Measurements from ENCODE around the gene NUPR1.
"Not testable (repeated sequence)": the region's sequence is repeated elsewhere in the genome, so short reads cannot be mapped to it uniquely, and the experiment has no call there.

NUPR1 gene

DNA sequence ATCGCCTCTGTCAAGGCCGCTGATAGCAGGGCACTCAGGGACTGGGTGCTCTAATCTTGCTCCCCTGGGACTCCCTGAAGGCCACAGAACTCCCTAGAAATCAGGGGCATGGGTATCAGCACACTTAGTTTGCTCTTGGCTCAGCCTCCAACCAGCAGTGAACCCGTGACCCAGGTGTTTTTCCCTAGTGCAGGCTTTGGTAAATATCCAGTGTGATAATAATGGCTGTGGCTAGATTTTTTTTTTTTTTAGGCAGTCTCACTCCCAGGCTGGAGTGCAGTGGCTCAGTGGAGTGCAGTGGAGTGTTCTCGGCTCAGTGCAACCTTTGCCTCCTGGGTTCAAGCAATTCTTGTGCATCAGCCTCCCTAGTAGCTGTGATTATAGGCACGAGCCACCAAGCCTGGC, 10.3 kb downstream of the NUPR1 start:
- Histone ChIP-seq H3K36me3 (ENCODE audit: insufficient read depth, low read length) (no peaks in the 10 kb centered on the region), H3K9me3 (ENCODE audit: low read length) (no peaks in the 10 kb centered on the region), H3K27me3 (ENCODE audit: insufficient read depth, low read length) (no peaks in the 10 kb centered on the region), H2AFZ (ENCODE audit: low read depth, low read length) (no peak overlapping the region), H3K4me3 (ENCODE audit: low read length) (no peak overlapping the region), H3K4me1 (ENCODE audit: insufficient read depth, low read length) (no peaks in the 10 kb centered on the region)

DNA sequence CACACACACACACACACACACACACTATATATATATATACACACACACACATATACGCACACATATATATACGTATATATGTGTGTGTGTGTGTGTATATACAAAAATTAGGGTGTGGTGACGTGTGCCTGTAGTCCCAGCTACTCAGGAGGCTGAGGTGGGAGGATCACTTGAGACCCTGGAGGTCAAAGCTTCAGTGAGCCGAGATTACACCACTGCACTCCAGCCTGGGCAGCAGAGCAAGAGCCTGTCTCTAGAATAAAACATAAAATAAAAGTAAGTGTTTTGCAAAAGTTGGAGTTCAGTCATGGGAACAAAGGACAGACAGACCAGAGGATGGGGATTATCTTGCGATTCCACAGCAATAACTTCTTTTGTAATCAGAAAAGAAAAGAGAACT, 10.8 kb downstream of the NUPR1 start:
- no peak overlapping the region for H2AFZ ChIP-seq (ENCODE audit: low read depth, low read length)
- no peaks in the 10 kb centered on the region for H3K27me3 ChIP-seq (ENCODE audit: insufficient read depth, low read length)
- H3K9me3 ChIP-seq (ENCODE audit: low read length) = no peaks in the 10 kb centered on the region
- H3K4me1 ChIP-seq (ENCODE audit: insufficient read depth, low read length) = no peaks in the 10 kb centered on the region
- H3K4me3 ChIP-seq (ENCODE audit: low read length) = no peak overlapping the region
- no peaks in the 10 kb centered on the region for H3K36me3 ChIP-seq (ENCODE audit: insufficient read depth, low read length)

DNA sequence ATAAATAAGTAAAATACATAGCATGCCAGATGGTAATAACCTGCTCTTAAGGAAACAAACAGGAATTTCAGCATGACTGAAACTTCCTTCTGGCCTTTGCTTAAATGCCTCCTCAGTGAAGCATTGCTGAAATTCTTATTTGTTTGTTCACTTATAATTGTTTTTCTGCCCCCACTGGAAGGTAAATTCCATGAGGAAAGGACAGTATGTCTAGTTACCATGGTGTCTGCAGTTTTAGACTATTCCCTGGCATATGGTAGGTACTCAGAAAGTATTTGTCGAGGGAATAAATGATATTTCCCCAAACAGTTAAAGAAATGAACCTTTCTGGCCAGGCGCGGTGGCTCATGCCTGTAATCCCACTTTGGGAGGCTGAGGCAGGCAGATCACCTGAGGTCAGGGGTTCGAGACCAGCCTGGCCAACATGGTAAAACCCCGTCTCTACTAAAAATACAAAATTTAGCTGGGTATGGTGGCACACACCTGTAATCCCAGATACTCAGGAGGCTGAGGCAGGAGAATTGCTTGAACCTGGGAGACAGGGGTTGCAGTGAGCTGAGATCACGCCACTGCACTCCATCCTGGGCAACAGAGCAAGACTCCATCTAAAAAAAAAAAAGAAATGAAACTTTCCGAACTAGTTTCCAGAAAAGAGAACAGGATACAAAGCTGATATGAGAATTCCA, 11.5 kb downstream of the NUPR1 start:
- not testable (repeated sequence) for H3K36me3 ChIP-seq (ENCODE audit: insufficient read depth, low read length); H3K4me3 ChIP-seq (ENCODE audit: low read length); H3K4me1 ChIP-seq (ENCODE audit: insufficient read depth, low read length)

DNA sequence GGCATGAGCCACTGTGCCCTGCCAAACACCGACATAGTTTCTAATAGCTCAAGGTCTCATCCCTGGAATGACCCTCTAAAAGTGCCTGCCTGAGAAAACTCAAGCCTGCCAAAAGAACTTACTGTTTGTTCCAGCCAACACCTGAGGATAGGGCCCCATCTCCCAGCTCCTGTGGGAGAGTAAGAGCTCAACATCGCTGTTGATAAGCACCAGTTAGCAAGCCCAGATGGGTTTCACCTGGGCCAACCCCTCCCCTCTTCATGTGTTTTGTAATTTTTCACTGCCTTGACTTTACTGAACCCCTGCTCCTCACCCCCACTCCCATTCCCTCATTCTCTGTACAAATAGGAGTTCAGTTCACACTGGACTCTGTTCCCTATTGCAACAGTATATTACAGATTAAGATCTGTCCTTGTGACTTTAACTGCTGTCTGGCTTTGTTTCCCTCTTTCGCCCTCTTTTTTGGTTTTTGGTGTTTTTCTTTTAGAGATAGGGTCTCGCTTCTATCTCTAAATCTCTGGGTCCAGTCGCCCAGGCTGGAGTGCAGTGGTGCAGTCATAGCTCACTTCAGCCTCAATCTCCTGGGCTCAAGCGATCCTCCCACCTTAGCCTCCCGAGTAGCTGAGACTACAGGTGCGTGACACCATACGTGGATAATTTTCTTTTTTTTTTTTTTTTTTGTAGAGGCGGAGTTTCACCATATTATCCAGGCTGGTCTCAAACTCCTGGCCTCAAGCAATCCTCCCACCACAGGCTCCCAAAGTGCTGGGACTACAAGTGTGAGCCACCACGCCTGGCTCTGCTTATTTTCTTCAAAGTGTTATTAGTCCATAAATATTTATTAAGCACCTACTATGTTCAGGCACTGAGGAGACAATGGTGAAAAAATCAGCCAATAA, 12.3 kb downstream of the NUPR1 start:
- Histone ChIP-seq H3K9me3 (ENCODE audit: low read length) (no peaks in the 10 kb centered on the region), H3K36me3 (ENCODE audit: insufficient read depth, low read length) (no peaks in the 10 kb centered on the region), H3K4me1 (ENCODE audit: insufficient read depth, low read length) (no peaks in the 10 kb centered on the region), H2AFZ (ENCODE audit: low read depth, low read length) (no peak overlapping the region), H3K27me3 (ENCODE audit: insufficient read depth, low read length) (peaks cover 3% of the 10 kb centered on the region), H3K4me3 (ENCODE audit: low read length) (no peak overlapping the region)

More for the DNA sequence above, 11.5 kb downstream of the NUPR1 start:
- not testable (repeated sequence) for H3K9me3 ChIP-seq (ENCODE audit: low read length); H2AFZ ChIP-seq (ENCODE audit: low read depth, low read length); H3K27me3 ChIP-seq (ENCODE audit: insufficient read depth, low read length)

DNA sequence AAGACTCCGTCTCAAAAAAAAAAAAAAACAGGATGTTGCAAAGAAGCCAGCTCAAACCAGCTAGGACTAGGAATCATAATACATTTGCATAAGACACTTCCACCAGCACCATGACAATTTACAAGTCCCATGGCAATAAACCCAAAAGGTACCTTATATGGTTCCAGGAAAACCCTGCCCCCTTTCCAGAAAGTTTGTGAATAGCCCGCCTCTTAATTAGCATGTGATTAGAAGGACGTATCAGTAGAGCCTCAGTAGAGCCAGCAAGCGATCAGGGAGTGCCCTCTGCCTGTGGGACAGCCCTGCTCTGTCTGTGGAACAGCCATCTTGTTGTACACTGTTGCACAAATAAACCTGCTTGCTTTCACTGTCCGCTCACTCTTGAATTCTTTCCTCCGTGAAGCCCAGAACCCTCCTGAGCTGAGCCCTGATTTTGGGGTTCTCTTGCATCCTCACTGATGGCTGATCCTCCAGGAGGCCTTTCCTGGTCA, 14.0 kb downstream of the NUPR1 start:
- Histone ChIP-seq H3K36me3 (ENCODE audit: insufficient read depth, low read length) (no peaks in the 10 kb centered on the region), H3K4me3 (ENCODE audit: low read length) (no peak overlapping the region), H2AFZ (ENCODE audit: low read depth, low read length) (no peak overlapping the region), H3K4me1 (ENCODE audit: insufficient read depth, low read length) (no peaks in the 10 kb centered on the region), H3K9me3 (ENCODE audit: low read length) (no peaks in the 10 kb centered on the region), H3K27me3 (ENCODE audit: insufficient read depth, low read length) (peaks cover 3% of the 10 kb centered on the region)

DNA sequence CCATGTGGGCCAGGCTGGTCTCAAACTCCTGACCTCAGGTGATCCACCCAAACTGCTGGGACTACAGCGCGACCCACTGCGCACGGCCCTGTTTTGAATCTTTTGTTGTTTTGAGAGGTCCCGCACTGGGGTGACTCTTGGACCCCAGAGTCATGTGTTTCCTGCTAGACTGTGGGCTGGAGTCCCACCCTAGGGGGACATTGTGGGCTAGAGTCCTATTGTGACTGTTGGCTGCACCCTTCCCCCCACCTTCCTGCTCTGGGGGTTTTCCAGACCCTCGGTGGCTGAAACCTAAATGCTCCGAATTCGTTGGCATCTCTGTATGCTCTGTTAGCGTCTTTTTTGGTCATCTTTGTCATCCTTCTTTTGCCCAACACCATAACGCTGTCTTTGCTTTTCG, 16.0 kb downstream of the NUPR1 start:
- no peaks in the 10 kb centered on the region for H3K9me3 ChIP-seq (ENCODE audit: low read length)
- peaks cover 3% of the 10 kb centered on the region for H3K27me3 ChIP-seq (ENCODE audit: insufficient read depth, low read length)
- no peak overlapping the region for H2AFZ ChIP-seq (ENCODE audit: low read depth, low read length)
- H3K36me3 ChIP-seq (ENCODE audit: insufficient read depth, low read length) = no peaks in the 10 kb centered on the region
- H3K4me3 ChIP-seq (ENCODE audit: low read length) = no peak overlapping the region
- no peaks in the 10 kb centered on the region for H3K4me1 ChIP-seq (ENCODE audit: insufficient read depth, low read length)

DNA sequence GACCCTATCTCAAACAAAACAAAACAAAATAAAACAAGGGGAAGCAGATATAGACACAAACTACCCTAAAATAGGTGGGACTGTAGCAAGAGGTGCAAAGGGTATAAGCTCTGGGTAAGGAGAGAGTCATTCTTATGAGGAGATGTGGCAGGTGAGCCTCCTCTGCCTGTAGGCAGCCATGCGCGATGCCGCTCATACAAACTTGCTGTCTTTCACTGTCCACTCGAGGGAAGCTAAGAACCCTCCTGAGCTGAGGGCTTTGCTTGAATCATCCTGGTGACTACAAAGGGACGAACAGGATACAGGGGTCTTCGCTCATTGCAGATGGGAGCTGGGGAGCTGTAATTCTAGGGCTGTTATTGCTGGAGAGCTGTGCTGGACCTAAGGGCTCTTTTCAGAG, 17.3 kb downstream of the NUPR1 start:
- no peaks in the 10 kb centered on the region for H3K9me3 ChIP-seq (ENCODE audit: low read length)
- H2AFZ ChIP-seq (ENCODE audit: low read depth, low read length) = no peak overlapping the region
- H3K27me3 ChIP-seq (ENCODE audit: insufficient read depth, low read length) = peaks cover 3% of the 10 kb centered on the region
- no peak overlapping the region for H3K4me3 ChIP-seq (ENCODE audit: low read length)
- H3K4me1 ChIP-seq (ENCODE audit: insufficient read depth, low read length) = no peaks in the 10 kb centered on the region
- no peaks in the 10 kb centered on the region for H3K36me3 ChIP-seq (ENCODE audit: insufficient read depth, low read length)

DNA sequence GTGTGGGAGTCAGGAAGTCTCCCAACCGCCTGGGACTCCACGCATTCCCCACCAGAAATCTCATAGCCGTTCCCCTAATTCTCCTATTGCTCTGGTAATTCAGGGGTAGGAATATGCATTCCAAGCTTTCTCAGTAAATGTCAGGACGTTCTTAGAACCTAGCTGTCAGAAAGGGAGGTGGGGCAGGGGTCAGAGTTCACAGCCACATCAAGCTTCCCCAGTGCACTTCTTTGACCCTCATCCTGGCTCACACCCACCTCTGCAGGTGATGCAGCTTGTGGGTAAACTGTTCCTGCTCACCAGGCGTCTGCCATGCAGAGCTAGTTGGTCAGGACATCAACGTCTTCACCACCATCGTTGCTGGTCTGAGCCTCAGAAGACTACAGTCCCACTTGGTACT, 18.1 kb downstream of the NUPR1 start:
- H3K9me3 ChIP-seq (ENCODE audit: low read length) = no peaks in the 10 kb centered on the region
- no peaks in the 10 kb centered on the region for H3K36me3 ChIP-seq (ENCODE audit: insufficient read depth, low read length)
- peaks cover 3% of the 10 kb centered on the region for H3K27me3 ChIP-seq (ENCODE audit: insufficient read depth, low read length)
- H3K4me3 ChIP-seq (ENCODE audit: low read length) = no peak overlapping the region
- H2AFZ ChIP-seq (ENCODE audit: low read depth, low read length) = no peak overlapping the region
- no peaks in the 10 kb centered on the region for H3K4me1 ChIP-seq (ENCODE audit: insufficient read depth, low read length)

DNA sequence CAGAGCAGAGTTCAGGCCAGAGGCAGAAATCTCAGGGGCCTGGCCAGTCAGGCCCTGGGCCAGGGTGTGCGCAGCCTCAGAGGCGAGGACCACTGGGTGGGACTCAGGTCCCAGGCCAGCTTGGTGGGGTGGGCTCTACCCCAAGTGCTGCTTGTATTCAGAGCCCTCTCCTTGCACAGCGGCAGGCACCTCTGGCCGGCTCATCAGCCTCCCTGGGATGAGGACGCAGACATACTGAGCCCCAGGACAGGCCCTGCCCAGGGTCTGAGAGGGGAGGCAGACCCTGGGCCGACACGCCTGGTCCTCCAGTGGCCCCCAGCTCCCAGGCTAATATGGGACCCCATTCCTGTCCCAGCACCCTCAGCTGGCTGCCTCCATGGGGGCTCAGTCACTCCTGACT, 24.5 kb downstream of the NUPR1 start:
- Histone ChIP-seq H3K4me1 (ENCODE audit: insufficient read depth, low read length) (no peaks in the 10 kb centered on the region), H3K9me3 (ENCODE audit: low read length) (no peaks in the 10 kb centered on the region), H2AFZ (ENCODE audit: low read depth, low read length) (no peak overlapping the region), H3K27me3 (ENCODE audit: insufficient read depth, low read length) (no peaks in the 10 kb centered on the region), H3K4me3 (ENCODE audit: low read length) (no peak overlapping the region), H3K36me3 (ENCODE audit: insufficient read depth, low read length) (no peaks in the 10 kb centered on the region)

DNA sequence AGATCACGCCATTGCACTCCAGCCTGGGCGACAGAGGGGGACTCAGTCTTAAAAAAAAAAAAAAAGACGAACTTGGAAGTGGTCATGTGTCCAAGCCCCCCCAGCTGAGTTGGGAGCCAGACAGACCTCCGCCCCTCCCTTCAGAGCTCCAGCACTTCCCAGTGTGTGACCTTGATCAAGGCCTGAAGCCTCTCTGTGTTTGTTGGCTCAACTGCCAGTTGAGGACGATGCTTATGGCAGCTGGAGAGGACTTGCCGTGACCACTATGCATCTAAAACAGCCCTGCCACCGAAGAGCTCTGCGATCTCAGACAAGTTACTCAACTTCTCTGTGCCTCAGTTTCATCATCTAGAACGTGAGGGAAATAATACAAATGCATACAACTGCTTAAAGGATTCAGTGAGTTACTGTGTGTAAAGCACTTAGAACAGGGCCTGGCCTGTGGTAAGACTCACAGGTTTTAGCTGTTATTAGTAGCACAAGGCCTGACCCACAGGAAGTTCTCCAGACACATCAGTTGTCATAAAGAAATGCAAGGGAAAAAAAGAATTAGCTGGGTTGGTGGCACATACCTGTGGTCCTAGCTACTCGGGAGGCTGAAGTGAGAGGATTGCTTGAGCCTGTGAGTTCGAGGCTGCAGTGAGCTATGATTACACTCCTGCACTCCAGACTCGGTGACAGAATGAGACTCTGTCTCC, 25.1 kb downstream of the NUPR1 start:
- no peaks in the 10 kb centered on the region for H3K27me3 ChIP-seq (ENCODE audit: insufficient read depth, low read length)
- no peak overlapping the region for H2AFZ ChIP-seq (ENCODE audit: low read depth, low read length)
- H3K4me3 ChIP-seq (ENCODE audit: low read length) = no peak overlapping the region
- H3K36me3 ChIP-seq (ENCODE audit: insufficient read depth, low read length) = no peaks in the 10 kb centered on the region
- H3K4me1 ChIP-seq (ENCODE audit: insufficient read depth, low read length) = no peaks in the 10 kb centered on the region
- H3K9me3 ChIP-seq (ENCODE audit: low read length) = no peaks in the 10 kb centered on the region

DNA sequence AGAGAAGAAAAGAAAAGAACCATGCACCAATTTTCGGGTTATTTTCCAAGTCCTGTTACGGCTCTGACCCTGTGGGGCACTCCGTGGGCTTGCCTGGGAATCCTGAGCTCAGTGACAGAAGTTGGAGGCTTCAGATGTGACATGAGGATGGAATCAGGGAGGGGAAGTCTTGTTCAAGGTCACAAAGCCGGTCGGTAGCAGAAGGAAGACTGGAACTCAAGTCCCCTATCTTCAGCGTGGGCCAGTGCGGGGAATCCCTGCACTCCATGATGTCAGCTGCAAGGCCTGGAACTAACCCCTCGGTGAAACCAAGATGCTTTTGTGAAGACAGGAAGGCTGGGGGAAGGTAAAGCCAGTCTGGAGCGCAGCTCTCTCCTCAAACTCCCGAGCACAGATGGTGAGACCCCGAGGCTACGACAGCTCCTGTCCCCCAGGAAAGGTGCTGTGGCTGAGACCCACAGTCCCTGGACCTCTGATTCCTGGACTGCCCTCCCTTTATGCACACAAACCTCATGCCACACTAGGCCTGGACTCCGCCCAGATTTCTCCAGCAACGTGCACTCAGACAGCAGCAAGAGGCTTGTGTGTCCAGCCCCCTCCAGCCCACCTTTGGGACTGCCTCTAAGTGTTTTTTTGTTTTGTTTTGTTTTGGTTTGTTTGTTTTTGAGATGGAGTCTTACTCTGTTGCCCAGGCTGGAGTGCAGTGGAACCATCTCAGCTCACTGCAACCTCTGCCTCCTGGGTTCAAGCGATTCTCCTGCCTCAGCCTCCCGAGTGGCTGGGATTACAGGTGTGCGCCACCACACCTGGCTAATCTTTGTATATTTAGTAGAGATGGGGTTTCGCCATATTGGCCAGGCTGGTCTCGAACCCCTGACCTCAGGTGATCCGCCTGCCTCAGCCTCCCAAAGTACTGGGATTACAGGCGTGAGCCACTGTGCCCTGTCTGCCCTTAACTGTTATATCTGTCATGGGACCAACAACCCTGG, 26.7 kb downstream of the NUPR1 start:
- Histone ChIP-seq H3K36me3 (ENCODE audit: insufficient read depth, low read length) (no peaks in the 10 kb centered on the region), H3K9me3 (ENCODE audit: low read length) (no peaks in the 10 kb centered on the region), H2AFZ (ENCODE audit: low read depth, low read length) (no peak overlapping the region), H3K4me1 (ENCODE audit: insufficient read depth, low read length) (no peaks in the 10 kb centered on the region), H3K4me3 (ENCODE audit: low read length) (no peak overlapping the region), H3K27me3 (ENCODE audit: insufficient read depth, low read length) (no peaks in the 10 kb centered on the region)

DNA sequence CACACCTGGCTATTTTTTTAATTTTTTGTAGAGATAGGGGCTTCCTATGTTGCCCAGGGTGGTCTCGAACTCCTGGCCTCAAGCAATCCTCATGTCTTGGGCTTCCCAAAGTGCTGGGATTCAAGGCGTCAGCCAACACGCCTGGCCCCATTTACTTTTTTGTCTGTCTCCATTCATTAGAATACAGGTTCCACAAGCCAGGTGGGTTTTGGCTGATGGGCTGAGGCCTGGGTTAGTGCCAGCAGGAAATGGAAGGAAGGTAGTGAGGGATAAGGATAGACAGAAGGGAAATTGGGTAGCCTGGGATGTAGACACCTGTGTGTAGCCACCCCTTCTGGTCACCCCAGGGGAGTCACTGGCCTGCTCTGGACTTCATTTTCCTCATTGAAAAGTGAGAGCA, 27.7 kb downstream of the NUPR1 start:
- Histone ChIP-seq H2AFZ (ENCODE audit: low read depth, low read length) (no peak overlapping the region), H3K4me1 (ENCODE audit: insufficient read depth, low read length) (no peaks in the 10 kb centered on the region), H3K9me3 (ENCODE audit: low read length) (no peaks in the 10 kb centered on the region), H3K4me3 (ENCODE audit: low read length) (no peak overlapping the region), H3K36me3 (ENCODE audit: insufficient read depth, low read length) (no peaks in the 10 kb centered on the region), H3K27me3 (ENCODE audit: insufficient read depth, low read length) (no peaks in the 10 kb centered on the region)

Measured in neuron (in vitro differentiated cells).